Measurements from ENCODE around the gene SLC16A2.

GRCh38 chrX:74395556-74395955 is 25.7 kb upstream of the SLC16A2 start:
- no peak for TF ChIP-seq POLR2A (IDR thresholded peaks at IDR 0.05)
- no peak for TF ChIP-seq CTCF (IDR thresholded peaks at IDR 0.05)

Measured in esophagus squamous epithelium (tissue), 4 donors.